Activated CD4-positive, alpha-beta T cell treated with anti-CD3 and anti-CD28 coated beads, Interleukin-2, Interleukin-4, amounts not matched to agents 100 ng/mL and 50 ng/mL, durations not matched to agents 16 hours and 8 hours (primary cell): ENCODE data around the gene IRAG1.
"Not testable (repeated sequence)": the region's sequence is repeated elsewhere in the genome, so short reads cannot be mapped to it uniquely, and the experiment has no call there.

Experiments
- DNase-seq: peaks from one replicate; pipeline ENCODE4 v3.0.0-alpha.2; 2020; ENCODE audit warnings: low spot score

IRAG1 gene

GRCh38 chr11:10708131-10708530, 14.6 kb upstream of the IRAG1 start:
- no peak for DNase-seq

GRCh38 chr11:10701982-10702381, 8.4 kb upstream of the IRAG1 start:
- DNase-seq: no peak

- no peak for DNase-seq
These were observed 5.5 kb upstream of the IRAG1 start for GRCh38 chr11:10699072-10699471.

- DNase-seq: no peak
These were observed 3.7 kb upstream of the IRAG1 start for GRCh38 chr11:10697323-10697620.

- no peak for DNase-seq
These were observed 3.1 kb upstream of the IRAG1 start for GRCh38 chr11:10696468-10697322.

GRCh38 chr11:10695833-10696232, 2.3 kb upstream of the IRAG1 start:
- no peak for DNase-seq

- DNase-seq: no peak
These were observed 1.1 kb upstream of the IRAG1 start for GRCh38 chr11:10694486-10695239.

GRCh38 chr11:10692531-10693115, 932 bp downstream of the IRAG1 start:
- no peak for DNase-seq

GRCh38 chr11:10688401-10688800, 5.2 kb downstream of the IRAG1 start:
- DNase-seq: no peak

GRCh38 chr11:10686311-10686710, 7.2 kb downstream of the IRAG1 start:
- no peak for DNase-seq

- DNase-seq: no peak
These were observed 10.1 kb downstream of the IRAG1 start for GRCh38 chr11:10683429-10683828.

- DNase-seq: no peak
These were observed 12.5 kb downstream of the IRAG1 start for GRCh38 chr11:10680956-10681487.

GRCh38 chr11:10680279-10680678, 13.3 kb downstream of the IRAG1 start:
- not testable (repeated sequence) for DNase-seq

GRCh38 chr11:10679644-10680043, 13.9 kb downstream of the IRAG1 start:
- DNase-seq: no peak

- DNase-seq: no peak
These were observed 15.5 kb downstream of the IRAG1 start for GRCh38 chr11:10678101-10678500.

- no peak for DNase-seq
These were observed 16.6 kb downstream of the IRAG1 start for GRCh38 chr11:10676919-10677318.

- no peak for DNase-seq
These were observed 18.6 kb downstream of the IRAG1 start for GRCh38 chr11:10674911-10675440.

GRCh38 chr11:10674440-10674855, 19.1 kb downstream of the IRAG1 start:
- DNase-seq: no peak

GRCh38 chr11:10673501-10674062, 20.0 kb downstream of the IRAG1 start:
- no peak for DNase-seq

- DNase-seq: no peak
These were observed 23.5 kb downstream of the IRAG1 start for GRCh38 chr11:10670099-10670498.

GRCh38 chr11:10669258-10670033, 24.1 kb downstream of the IRAG1 start:
- DNase-seq: no peak

GRCh38 chr11:10667521-10667885, 26.1 kb downstream of the IRAG1 start:
- no peak for DNase-seq
